Thyroid gland (tissue), 4 donors: ENCODE results near the gene RFTN1. TPM values are rescaled to one million over a fixed set of nuclear protein-coding genes. Genes with fewer than 3 reads are reported as not detected.
A peak's percentile ranks its signal among the peaks of the same experiment; 100 is the strongest.

ENCODE experiments used
- DNase-seq, 2 donors: peaks; one replicate each; pipeline ENCODE4 v3.0.0-alpha.2; 2019
- H3K27ac ChIP-seq, 3 donors: fragments of 200-600 bp; sonication (generic); 1 replicate in 2 of 3; 2 replicates in 1 of 3; pipeline ENCODE4 v1.5.1; 2016 to 2019; ENCODE audit warnings: mild to moderate bottlenecking in 1 of 3, moderate library complexity in 1 of 3
- H3K27me3 ChIP-seq: fragments of 200-600 bp; sonication (generic); one replicate; pipeline ENCODE4 v1.5.1; 2019
- H3K36me3 ChIP-seq, 2 donors: fragments of 200-600 bp; sonication (generic); one replicate each; pipeline ENCODE4 v1.5.1; 2016 to 2019
- H3K4me1 ChIP-seq, 2 donors: fragments of 200-600 bp; sonication (generic); one replicate each; pipeline ENCODE4 v1.5.1; 2017 to 2019
- H3K4me3 ChIP-seq, 3 donors: fragments of 200-600 bp; sonication (generic); replicated peaks in 1 of 3; 1 replicate in 2 of 3; 2 replicates in 1 of 3; pipeline ENCODE4 v1.5.1; 2016; ENCODE audit warnings: mild to moderate bottlenecking in 1 of 3
- H3K9me3 ChIP-seq: fragments of 200-600 bp; sonication (generic); one replicate; pipeline ENCODE4 v1.5.1; 2017
- POLR2A ChIP-seq, 2 donors: fragments of 450-650 bp; IDR thresholded peaks; one replicate each; pipeline ENCODE4 v1.6.1; 2017; ENCODE audit warnings: antibody characterized with exemption in 2 of 2, mild to moderate bottlenecking in 2 of 2, moderate library complexity in 1 of 2
- WGBS, 2 donors: methylation state at CpG; one replicate each; pipeline ENCODE4 v1.1.5; 2017; 5-methylcytosine and 5-hydroxymethylcytosine counted together
- intact Hi-C: fragments of 100-400 bp; cut with DNase I; formaldehyde crosslinking; loops from one replicate; pipeline ENCODE4 v1.15.1; 2023
- total RNA-seq, 4 donors: library from RNA; depleted of rRNA; stranded (reverse); fragments of >200 nt; gene quantifications; one replicate each; pipeline ENCODE4 v1.2.3, GENCODE V29; 2016
- TF ChIP-seq, protein P1 (sequence below), 6 experiments: fragments of 200-600 bp in 3 of 6; fragments of 450-650 bp in 3 of 6; sonication (generic) in 3 of 6; IDR thresholded peaks; one replicate each; pipeline ENCODE4 v1.5.1; 2016 to 2019; ENCODE audit warnings: antibody characterized with exemption in 6 of 6, mild to moderate bottlenecking in 2 of 6, inconsistent platforms in 1 of 6, moderate library complexity in 1 of 6

The RFTN1 gene
- total RNA-seq, 4 donors from 2014 or later = 110 to 239 (median 153) TPM

DNA sequence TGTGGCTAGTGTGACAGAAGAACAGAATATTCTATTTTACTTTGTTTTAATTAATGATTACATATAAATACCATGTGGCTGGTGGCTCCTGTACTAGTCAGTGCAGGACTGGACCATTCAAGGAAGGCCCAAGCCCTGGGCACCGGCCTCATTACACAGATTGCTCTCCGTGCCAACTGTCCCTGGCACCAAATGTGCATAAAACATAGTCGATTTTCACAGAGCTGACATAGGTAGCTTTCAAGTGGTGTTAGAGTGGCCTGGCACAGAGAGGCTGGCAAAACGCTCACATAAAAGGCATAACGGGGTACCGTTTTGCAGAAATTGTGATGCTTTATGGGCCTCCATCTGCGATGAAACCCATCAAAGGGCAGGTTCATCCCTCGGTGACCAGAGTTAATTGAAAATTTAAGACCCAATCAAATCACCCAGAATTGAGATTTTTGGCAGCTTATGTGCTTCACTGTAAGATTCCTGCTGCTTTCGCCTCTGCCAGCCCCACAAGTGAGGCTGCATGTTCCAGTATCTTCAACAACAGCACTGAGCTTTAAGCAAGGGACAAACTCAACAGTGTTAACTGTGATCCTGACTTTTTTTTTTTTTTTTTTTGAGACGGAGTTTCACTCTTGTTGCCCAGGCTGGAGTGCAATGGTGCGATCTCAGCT lies 25.9 kb downstream of the RFTN1 start:
- H3K36me3 ChIP-seq = no peaks in the 10 kb centered on the region
- H3K4me3 ChIP-seq = no peak overlapping the region
- intact Hi-C loops = no loop called here
- H3K27me3 ChIP-seq = no peaks in the 10 kb centered on the region
- 48 to 57% methylated on average over 11 of the region's 11 CpGs for WGBS, 2 donors
- no peaks in the 10 kb centered on the region for H3K9me3 ChIP-seq
- peak; percentile 82 to 87 for DNase-seq
- TF ChIP-seq, protein P1, sequence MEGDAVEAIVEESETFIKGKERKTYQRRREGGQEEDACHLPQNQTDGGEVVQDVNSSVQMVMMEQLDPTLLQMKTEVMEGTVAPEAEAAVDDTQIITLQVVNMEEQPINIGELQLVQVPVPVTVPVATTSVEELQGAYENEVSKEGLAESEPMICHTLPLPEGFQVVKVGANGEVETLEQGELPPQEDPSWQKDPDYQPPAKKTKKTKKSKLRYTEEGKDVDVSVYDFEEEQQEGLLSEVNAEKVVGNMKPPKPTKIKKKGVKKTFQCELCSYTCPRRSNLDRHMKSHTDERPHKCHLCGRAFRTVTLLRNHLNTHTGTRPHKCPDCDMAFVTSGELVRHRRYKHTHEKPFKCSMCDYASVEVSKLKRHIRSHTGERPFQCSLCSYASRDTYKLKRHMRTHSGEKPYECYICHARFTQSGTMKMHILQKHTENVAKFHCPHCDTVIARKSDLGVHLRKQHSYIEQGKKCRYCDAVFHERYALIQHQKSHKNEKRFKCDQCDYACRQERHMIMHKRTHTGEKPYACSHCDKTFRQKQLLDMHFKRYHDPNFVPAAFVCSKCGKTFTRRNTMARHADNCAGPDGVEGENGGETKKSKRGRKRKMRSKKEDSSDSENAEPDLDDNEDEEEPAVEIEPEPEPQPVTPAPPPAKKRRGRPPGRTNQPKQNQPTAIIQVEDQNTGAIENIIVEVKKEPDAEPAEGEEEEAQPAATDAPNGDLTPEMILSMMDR (IDR thresholded peaks at IDR 0.05) = no peak
- TF ChIP-seq POLR2A (IDR thresholded peaks at IDR 0.05) = no peak
- peak overlapping the region; percentile 89 to 95 (median 93) for H3K27ac ChIP-seq
- peaks cover 91 to 97% of the 10 kb centered on the region in 2 donors for H3K4me1 ChIP-seq

DNA sequence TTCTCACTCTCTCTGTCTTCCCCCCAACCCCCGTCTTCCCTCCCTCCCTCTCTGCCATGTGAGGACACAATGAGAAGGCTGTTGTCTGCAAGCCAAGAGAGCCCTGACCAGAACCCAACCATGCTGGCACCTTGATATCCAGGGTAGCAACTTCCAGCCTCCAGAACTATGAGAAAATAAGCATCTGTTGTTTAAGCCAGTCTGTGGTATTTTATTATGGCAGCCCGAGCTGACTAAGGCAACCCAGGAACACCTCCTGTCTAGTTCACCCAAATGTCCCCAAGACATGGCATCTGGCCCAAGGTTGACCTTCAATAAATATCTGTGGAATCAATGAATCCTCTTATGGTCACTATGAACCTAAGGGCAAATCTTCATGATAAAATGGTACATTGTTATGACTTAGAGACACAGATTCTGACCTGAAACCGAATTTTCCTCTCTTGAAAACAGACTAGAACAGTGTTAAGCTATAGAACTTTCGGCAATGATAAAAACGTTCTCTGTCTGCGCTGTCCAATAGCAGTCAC lies 26.5 kb downstream of the RFTN1 start:
- no peak for TF ChIP-seq POLR2A (IDR thresholded peaks at IDR 0.05)
- TF ChIP-seq, protein P1 (IDR thresholded peaks at IDR 0.05) = no peak
- intact Hi-C loops = no loop called here
- Histone ChIP-seq H3K27me3 (no peaks in the 10 kb centered on the region), H3K4me1 (peaks cover 91 to 97% of the 10 kb centered on the region in 2 donors), H3K4me3 (no peak overlapping the region), H3K27ac (peak overlapping the region; percentile 89 to 95 (median 93)), H3K36me3 (no peaks in the 10 kb centered on the region), H3K9me3 (no peaks in the 10 kb centered on the region)
- WGBS, 2 donors = 95 to 96% methylated on average over 6 of the region's 6 CpGs
- DNase-seq = no peak

DNA sequence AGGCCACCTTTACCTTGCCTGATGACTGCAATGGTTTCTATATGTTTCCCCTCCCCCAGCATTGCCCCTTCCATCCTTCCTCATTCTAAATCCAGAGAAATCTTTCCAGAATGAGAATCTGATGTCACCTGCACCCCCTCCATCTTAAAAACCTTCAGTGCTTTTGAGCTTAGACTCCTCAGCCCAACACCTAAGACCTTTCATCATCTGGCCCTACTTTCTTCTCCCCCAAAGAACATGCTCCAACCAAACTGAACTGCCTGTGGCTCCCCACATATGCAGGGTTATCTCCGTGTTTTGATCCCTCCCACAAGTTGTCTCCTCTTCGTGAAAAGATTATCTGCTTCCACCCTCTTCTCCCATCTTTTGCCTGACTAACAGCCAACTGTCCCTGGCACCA lies 27.3 kb downstream of the RFTN1 start:
- peaks cover 92 to 97% of the 10 kb centered on the region in 2 donors for H3K4me1 ChIP-seq
- no peak overlapping the region for H3K4me3 ChIP-seq
- H3K36me3 ChIP-seq = no peaks in the 10 kb centered on the region
- 88 to 97% methylated on average over 2 of the region's 2 CpGs for WGBS, 2 donors
- H3K27me3 ChIP-seq = no peaks in the 10 kb centered on the region
- H3K27ac ChIP-seq = peak overlapping the region; percentile 89 to 95 (median 93)
- H3K9me3 ChIP-seq = no peaks in the 10 kb centered on the region
- no peak for DNase-seq
- TF ChIP-seq, protein P1 (IDR thresholded peaks at IDR 0.05) = no peak
- no peak for TF ChIP-seq POLR2A (IDR thresholded peaks at IDR 0.05)
- intact Hi-C loops = no loop called here

DNA sequence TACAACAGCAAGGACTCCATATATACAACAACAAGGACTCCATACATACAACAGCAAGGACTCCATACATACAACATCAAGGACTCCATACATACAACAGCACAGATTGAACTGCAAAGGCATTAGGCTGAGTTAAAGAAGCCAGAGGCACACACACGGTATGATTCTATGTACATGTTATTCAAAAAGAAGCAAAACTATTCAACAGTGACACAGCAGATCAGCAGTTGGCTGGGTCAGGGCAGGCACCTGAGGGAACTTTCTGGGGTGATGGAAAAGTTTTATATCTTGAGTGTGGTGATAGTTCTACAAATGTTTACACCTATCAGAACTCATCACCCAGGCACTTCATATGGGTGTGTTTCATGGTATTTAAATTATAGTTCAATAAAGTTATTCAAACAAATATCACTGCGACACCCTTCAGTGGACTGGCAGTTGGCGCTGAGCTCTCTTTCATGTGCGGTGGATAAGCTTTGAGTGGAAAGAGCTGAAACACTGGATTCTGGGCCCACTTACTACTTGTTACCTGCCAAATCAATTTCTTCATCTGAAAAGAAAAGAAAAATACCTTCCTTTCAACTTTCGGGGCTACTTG lies 28.0 kb downstream of the RFTN1 start:
- DNase-seq = peak; percentile 69 to 70
- H3K4me3 ChIP-seq = no peak overlapping the region
- intact Hi-C loops = no loop called here
- H3K4me1 ChIP-seq = peaks cover 92 to 95% of the 10 kb centered on the region in 2 donors
- H3K36me3 ChIP-seq = no peaks in the 10 kb centered on the region
- peak overlapping the region; percentile 89 to 95 (median 93) for H3K27ac ChIP-seq
- no peaks in the 10 kb centered on the region for H3K9me3 ChIP-seq
- 36 to 60% methylated on average over 5 of the region's 5 CpGs for WGBS, 2 donors
- no peaks in the 10 kb centered on the region for H3K27me3 ChIP-seq
- peak in 1 of 2 donors; percentile 29 for TF ChIP-seq POLR2A (IDR thresholded peaks at IDR 0.05)
- TF ChIP-seq, protein P1 (IDR thresholded peaks at IDR 0.05) = no peak

DNA sequence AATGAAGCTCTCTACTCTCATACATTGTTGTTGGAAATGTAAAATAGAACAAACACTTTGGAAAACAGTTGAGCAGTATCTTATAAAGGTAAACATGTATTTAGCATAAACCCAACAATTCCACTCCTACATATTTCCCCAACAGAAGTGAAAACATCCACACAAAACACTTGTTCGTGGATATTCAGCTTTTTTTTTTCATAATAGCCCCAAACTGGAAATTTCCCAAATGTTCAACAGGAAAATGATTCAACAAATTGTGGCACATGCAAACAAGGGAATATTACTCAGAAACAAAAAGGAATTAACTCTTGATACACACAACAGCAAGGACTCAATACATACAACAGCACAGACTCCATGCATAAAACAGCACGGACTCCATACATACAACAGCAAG lies 28.5 kb downstream of the RFTN1 start:
- Histone ChIP-seq H3K27me3 (no peaks in the 10 kb centered on the region), H3K27ac (peak overlapping the region; percentile 89 to 95 (median 93)), H3K9me3 (no peaks in the 10 kb centered on the region), H3K4me3 (no peak overlapping the region), H3K4me1 (peaks cover 92 to 95% of the 10 kb centered on the region in 2 donors), H3K36me3 (no peaks in the 10 kb centered on the region)
- WGBS, 2 donors = 70 to 75% methylated on average over 2 of the region's 2 CpGs
- no peak for TF ChIP-seq POLR2A (IDR thresholded peaks at IDR 0.05)
- TF ChIP-seq, protein P1 (IDR thresholded peaks at IDR 0.05) = no peak
- intact Hi-C loops = no loop called here
- DNase-seq = no peak
